Hematopoietic multipotent progenitor cell treated with erythropoietin and hydrocortisone succinate and interleukin-3 and kit ligand, for 17 days (in vitro differentiated cells): Measurements from ENCODE around the gene ZNF768.

Experiments used
- DNase-seq: peaks from one replicate; pipeline ENCODE4 v3.0.0-alpha.2; 2015; ENCODE audit warnings: low spot score

The ZNF768 gene

DNA sequence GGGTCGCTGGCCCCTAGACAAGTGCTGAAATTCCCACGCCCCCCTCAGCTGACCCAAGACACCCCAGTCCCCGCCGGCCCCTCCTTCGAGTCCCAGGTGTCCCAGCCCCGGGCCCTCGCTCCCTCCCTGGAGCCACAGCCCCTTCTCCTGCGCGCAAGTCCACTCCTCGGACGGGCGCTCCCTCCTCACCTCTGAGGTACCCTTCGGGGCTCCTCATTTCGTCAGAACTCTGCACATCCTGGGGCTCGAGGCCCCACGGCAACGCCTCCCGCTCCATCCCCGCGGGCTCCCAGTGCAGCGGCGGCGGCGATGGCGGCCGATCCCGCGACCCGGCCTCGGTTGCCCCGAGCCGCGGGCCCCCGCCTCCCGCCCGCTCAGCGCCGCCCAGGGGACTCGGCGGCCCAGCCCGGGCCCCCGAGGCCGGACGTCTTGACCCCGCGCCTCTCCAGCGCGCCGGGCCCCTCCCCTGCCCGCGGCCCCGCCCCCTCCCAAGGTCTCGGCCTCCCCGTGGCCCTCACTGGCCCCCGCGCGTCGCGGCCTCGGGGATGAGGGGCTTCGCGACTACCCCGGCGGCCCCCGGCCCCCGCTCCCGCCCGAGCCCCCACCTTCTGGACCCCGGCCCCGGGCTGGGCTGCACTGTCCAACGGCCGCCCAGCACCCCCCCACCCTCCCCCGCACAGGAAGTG lies at the start of gene ZNF768:
ZNF768 (minus strand) TSS at position 430 of the 686 bp plus-strand sequence; CDS start at position 277, 153 bp downstream.
- no peak for DNase-seq

GRCh38 chr16:30574678-30575077 lies 48.3 kb upstream of the ZNF768 start:
- DNase-seq = no peak

DNA sequence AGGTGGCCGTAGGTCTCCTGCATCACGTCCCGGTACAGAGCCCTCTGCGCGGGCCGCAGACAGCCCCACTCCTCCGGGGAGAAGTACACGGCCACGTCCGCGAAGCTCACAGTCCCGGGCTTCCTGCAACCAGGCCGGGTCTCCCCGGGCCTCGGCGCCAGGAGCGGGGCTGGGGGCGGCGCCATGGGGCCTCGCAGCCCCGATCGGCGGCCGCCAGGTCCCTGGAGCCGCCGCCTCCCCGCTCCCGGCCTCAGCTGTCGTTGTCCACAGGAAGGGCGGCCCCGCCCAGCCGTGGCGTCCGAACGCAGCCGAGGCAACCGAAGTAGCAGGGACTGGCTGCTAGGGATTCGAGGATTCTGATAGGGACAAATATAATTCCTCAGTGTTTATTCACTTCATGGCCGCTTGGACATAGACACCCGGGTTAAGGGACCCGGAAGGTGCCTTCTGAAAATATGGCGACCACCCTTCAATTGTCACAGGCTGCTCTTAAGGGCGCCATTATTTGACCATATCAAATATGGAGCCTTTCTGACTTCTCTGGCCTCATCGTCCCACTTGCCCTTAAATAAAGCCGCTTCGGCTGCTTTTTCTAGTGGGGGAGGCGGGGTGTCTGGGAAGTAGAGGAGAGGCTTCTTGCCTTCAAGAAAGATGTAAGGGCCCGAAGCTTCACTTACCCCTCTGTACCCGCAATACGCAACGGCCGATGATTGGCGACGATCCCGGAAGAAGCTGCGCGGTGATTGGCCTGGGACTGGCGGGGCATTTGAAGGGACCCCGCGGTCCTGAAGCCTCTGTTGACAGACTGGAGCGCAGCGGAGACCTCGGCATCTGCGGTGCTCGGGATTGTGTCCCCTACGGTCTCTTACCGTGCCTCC lies 45.3 kb upstream of the ZNF768 start, which contains the start of gene ZNF688:
ZNF688 (minus strand) TSS at position 270 of the 878 bp plus-strand sequence; CDS start at position 185, 85 bp downstream.
- peak; percentile 87 for DNase-seq

GRCh38 chr16:30570636-30571444 lies 44.5 kb upstream of the ZNF768 start:
- DNase-seq = no peak

GRCh38 chr16:30569746-30570635 lies 43.6 kb upstream of the ZNF768 start:
- no peak for DNase-seq

- DNase-seq = no peak
These were observed 42.9 kb upstream of the ZNF768 start for GRCh38 chr16:30569281-30569680.

DNA sequence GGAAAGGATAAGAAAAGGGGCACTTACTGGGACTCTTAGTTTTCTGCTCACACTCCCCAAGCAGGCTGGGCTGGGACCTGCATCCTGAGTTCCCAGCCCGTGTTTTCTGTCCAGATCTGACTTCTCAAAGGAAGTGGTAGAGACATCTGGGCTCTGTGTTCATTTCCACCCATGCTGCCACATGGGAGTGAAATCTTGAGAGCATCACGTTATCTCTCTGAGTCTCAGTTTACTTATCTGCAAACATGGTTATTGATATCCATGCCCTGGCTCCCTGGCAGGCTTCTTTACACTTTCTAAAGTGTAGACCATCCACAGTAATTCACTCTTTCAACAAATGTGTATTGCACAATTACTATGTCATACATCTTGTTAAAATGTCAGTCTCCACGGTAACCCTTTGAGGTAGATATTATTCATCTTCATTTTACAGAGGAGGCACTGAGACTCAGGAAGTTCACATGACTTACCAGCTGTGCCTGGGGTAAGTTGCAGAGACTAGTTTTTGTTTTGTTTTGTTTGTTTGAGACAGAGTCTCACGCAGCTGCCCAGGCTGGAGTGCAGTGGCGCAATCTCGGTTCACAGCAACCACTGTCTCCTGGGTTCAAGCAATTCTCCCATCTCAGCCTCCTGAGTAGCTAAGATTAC lies 41.7 kb upstream of the ZNF768 start:
- no peak for DNase-seq

- no peak for DNase-seq
These were observed 41.0 kb upstream of the ZNF768 start for GRCh38 chr16:30567160-30567990.

GRCh38 chr16:30566531-30566930 lies 40.2 kb upstream of the ZNF768 start:
- no peak for DNase-seq

- DNase-seq = no peak
These were observed 39.6 kb upstream of the ZNF768 start for GRCh38 chr16:30565984-30566383.

DNA sequence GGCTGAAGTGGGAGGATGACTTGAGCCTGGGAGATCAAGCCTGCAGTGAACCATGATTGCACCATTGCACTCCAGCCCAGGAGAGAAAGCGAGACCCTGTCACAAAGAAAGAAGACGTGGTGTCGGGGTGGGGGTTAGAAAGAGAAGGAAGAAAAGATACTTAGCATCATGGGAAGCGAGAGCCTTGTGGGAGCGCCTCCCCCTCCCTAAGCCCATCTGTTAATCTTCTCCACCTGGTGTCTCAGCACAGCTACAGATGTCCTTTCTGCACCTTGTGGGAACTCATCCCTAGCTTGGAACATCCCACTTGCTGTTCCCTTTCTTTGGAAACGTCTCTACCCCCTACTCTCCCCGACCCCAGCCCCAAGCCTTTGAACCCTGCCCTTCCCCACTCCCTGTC lies 39.2 kb upstream of the ZNF768 start:
- no peak for DNase-seq

DNA sequence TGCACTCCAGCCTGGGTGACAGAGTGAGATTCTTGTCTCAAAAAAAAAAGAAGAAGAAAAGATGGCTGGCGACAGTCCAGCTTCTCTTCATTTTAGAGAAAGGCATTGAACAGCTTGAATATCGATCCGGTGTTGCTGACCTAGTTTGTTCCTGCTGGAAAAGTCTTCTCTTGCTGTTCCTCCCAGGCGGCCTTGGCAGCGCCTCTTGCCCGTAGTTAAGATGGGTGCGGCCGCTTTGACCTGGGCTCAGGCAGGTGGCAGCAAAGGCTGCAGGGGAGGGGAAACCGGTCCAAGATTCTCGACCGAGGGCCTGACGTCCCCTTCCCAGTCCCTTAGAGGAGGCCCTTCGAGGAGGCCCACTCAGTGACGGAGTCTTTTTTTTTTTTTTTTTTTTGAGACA lies 35.7 kb upstream of the ZNF768 start:
- no peak for DNase-seq

DNA sequence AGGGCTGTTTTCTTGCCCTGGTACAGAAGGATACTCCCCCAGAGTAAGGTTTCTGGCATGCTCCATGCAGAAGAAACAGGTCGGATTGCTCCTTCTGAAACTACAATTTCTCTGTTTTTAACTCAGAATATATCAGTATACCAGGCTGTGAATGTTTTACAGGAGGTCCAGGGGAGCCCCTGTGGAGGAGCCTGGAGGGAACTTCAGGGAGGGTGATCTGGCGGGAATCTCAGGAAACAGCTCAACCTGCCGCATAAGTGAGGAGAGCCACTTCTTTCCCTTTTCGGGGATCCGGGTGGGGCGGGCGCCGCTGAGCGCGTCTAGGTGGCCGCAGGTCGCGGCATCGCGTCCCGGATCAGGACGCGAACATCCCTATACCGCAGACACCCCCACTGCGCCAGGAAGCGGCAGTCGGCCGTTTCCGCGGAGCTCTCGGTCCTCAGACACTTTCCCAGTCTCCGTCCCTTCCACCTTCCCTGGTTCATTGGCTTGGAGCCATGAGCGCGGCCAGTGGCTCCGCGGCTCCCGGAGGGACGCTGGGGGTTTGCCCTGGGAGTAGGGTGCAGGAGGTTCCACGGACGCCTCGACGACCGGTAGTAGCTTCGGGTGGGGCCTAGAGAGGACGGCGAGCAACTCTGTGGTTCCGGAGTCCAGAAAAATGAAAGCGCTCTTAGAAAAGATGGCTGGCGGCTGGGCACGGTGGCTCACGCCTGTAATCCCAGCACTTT lies 34.9 kb upstream of the ZNF768 start:
- peak; percentile 42 for DNase-seq

DNA sequence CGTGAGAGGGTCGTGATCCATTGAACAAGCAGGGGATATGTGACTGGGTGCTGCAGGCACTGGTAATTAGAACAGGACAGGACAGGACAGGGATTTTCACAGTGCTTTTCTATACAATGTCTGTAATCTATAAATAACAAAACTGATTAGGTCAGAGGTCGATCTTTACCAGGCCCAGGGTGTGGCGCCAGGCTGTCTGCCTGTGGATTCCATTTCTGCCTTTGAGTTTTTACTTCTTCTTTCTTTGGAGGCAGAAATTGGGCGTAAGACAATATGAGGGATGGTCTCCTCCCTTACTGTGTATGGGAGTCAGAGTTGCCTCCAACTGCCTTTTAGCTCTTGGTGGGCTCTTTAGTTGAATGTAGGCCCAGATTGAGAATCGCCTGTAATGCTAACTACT lies 33.3 kb upstream of the ZNF768 start:
- DNase-seq = no peak

DNA sequence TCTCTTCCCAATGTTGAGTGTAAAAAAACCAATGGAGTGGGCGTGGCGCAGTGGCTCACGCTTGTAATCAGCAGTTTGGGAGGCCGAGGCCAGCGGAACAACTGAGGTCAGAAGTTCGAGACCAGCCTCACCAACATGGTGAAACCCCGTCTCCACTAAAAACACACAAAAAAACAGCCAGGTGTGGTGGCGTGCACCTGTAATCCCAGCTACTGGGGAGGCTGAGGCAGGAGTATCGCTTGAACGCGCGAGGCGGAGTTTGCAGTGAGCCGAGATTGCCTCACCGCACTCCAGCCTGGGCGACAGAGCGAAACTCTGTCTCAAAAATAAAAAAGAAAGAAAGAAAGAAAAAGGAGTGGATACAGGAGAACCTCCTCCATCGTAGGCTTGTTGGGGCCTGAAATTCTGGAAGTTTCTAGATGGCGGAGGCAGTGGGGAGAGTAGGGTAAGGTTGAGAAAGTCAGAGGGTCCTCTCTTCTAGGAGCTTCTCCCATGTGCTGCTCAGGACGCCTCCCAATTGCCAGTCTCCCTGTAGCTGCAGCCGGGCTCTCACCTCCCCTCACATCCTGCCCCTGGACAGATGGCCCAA lies 32.5 kb upstream of the ZNF768 start:
- no peak for DNase-seq

- peak; percentile 98 for DNase-seq
These were observed 31.8 kb upstream of the ZNF768 start, which contains the start of gene ZNF764 for GRCh38 chr16:30557957-30558788. Gene ZNF764, minus strand, starts transcription at chr16:30558374. Its CDS starts 192 bp downstream, at chr16:30558182.

- no peak for DNase-seq
These were observed 31.3 kb upstream of the ZNF768 start for GRCh38 chr16:30557707-30557956.

DNA sequence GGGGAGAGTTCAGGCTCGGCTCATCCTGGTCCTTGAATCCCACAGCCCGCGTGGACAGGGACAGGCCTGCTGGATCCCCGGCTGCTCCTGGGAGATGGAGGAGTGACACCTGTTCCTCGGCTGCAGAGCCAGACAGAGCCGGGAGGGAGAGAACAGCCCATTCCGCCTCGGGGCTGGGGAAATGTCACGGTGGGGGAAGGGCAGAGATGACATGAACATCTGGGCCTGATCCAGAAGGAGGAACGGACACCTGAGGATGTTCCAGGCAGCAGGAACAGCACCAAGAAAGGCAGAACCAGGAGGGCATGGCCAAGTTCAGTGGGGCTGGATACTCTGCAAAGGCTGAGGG lies 29.7 kb upstream of the ZNF768 start:
- no peak for DNase-seq
